ENCODE results near the gene PHF20.

DNA sequence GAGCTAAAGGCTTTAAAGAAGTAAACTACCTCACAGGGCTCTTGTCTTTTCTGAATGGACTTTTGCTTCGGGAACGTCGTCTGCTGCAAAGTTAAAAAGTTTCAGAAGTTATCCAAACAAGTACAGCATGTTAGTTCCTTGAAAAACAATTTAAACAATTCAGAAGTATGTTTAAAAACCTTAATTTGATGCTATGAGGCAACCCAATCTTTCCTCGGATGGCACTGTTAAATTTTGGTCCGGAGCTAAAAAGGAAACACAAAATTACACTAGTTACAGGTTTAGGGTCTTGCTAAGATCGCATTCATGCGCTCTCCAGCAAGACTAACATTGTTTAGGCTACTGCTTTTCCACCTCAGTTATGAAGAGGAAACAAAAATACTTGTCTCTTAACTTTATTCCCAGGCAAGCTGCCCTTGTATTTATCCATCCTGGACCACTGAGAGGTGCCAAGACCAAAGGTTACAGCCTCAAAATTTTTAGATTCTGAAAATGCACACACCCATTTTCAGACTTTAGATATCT lies 42.5 kb upstream of the PHF20 start:
- TF ChIP-seq, protein P1, sequence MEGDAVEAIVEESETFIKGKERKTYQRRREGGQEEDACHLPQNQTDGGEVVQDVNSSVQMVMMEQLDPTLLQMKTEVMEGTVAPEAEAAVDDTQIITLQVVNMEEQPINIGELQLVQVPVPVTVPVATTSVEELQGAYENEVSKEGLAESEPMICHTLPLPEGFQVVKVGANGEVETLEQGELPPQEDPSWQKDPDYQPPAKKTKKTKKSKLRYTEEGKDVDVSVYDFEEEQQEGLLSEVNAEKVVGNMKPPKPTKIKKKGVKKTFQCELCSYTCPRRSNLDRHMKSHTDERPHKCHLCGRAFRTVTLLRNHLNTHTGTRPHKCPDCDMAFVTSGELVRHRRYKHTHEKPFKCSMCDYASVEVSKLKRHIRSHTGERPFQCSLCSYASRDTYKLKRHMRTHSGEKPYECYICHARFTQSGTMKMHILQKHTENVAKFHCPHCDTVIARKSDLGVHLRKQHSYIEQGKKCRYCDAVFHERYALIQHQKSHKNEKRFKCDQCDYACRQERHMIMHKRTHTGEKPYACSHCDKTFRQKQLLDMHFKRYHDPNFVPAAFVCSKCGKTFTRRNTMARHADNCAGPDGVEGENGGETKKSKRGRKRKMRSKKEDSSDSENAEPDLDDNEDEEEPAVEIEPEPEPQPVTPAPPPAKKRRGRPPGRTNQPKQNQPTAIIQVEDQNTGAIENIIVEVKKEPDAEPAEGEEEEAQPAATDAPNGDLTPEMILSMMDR (conservative IDR thresholded peaks at IDR 0.05; ENCODE audit: low read depth, low read length), result no peak
- TF ChIP-seq EZH2 (IDR thresholded peaks at IDR 0.05; ENCODE audit: low read length, unreplicated experiment), result no peak
- no peak for TF ChIP-seq EZH2phosphoT487 (IDR thresholded peaks at IDR 0.05; ENCODE audit: borderline replicate concordance, low read length)
